ENCODE data around the gene DAZAP1. TPM values are rescaled to one million over a fixed set of nuclear protein-coding genes. Genes with fewer than 3 reads are reported as not detected.
"Not testable (repeated sequence)": the region's sequence is repeated elsewhere in the genome, so short reads cannot be mapped to it uniquely, and the experiment has no call there.

The DAZAP1 gene
- polyA plus RNA-seq, 4 donors: 77.5 to 89.8 (median 83.4) TPM

DNA sequence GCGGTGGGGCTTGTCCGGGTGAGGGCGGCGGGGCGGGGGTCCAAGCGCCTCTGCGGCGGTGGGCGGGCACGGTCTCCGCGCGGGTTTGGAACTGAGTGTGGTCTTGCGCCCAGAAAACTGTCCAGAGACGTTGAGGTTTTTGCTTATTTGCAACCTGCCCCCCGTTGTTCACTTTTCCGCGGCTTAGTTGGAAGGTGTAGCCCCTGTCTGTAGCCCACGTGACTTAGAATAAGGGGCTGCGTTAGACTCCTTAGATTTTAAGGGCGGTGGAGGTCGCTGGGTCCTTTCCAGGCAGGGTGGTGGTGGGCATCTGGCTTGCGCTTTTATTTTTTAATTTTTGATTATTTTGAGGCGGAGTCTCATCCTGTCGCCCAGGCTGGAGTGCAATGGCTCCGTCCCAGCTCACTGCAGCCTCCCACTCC lies 31.6 kb downstream of the DAZAP1 start:
- DNase-seq (ENCODE audit: low read depth in 4 of 4, low spot score in 3 of 4): no peak

DNA sequence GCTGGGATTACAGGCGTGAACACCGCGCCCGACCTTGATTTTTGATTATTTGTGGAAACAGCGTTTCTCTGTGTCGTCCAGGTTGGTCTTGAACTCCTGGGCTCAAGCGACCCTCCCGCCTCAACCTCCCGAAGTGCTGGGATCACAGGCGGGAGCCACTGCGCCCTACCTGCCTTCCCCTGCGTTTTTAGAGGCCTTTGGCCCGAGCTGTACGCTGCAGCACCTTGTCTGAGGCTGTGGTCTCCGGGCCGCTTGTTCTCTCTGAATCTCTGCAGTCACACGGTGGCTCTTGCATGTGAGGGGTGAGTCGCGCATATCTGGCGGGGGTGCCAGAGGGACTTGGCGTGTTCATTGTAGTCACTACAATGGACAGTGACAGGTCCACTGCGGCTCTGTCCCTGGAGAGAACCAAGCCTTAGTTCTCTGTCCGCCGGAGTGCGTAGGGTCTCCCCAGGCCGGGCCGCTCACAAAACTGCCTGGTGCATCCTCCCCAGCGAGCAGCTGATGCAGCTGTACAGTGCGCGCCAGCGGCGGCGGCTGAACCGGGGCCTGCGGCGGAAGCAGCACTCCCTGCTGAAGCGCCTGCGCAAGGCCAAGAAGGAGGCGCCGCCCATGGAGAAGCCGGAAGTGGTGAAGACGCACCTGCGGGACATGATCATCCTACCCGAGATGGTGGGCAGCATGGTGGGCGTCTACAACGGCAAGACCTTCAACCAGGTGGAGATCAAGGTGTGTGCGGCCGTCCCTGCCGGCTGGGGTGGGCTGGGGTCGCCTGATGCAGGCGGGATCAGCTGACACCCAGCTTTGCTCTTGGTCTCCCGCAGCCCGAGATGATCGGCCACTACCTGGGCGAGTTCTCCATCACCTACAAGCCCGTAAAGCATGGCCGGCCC lies 32.4 kb downstream of the DAZAP1 start:
- not testable (repeated sequence) for DNase-seq (ENCODE audit: low read depth in 4 of 4, low spot score in 3 of 4)

DNA sequence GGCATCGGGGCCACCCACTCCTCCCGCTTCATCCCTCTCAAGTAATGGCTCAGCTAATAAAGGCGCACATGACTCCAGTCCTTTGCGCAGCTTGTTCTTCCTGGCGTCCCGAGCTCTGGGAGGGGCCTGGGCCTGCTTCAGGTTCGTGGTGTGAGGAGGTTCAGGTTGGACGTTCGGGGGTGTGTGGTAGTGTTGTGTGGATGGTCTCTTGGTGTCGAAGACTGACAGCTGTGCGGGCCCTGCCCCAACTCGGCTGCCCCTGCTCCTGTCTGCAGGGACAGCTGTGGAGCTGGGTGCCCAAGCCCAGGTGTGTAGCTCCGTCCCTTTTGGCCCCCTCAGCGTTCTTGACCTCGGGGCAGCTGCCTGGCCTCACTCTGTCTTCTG lies 33.0 kb downstream of the DAZAP1 start:
- no peak for DNase-seq (ENCODE audit: low read depth in 4 of 4, low spot score in 3 of 4)

DNA sequence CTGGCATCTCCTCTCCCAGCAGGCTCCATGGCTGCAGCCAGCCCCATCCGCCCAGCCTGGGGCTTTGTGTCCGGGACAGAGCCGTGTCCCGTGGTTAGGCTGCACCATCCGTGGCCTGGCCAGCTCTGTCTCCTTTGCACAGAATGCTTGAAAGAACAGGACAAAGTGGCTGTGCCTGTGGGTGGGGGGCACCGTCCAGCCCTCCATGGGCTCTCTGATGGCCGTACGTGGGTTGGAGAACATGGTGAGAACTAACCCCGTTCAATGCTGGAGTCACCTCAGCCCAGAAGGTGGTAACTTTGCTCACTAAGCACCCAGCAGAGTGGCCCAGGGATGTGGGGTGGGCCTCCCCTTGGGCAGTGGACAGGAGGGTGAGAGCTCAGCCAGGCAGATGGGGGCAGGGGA lies 33.6 kb downstream of the DAZAP1 start:
- DNase-seq (ENCODE audit: low read depth in 4 of 4, low spot score in 3 of 4): no peak

DNA sequence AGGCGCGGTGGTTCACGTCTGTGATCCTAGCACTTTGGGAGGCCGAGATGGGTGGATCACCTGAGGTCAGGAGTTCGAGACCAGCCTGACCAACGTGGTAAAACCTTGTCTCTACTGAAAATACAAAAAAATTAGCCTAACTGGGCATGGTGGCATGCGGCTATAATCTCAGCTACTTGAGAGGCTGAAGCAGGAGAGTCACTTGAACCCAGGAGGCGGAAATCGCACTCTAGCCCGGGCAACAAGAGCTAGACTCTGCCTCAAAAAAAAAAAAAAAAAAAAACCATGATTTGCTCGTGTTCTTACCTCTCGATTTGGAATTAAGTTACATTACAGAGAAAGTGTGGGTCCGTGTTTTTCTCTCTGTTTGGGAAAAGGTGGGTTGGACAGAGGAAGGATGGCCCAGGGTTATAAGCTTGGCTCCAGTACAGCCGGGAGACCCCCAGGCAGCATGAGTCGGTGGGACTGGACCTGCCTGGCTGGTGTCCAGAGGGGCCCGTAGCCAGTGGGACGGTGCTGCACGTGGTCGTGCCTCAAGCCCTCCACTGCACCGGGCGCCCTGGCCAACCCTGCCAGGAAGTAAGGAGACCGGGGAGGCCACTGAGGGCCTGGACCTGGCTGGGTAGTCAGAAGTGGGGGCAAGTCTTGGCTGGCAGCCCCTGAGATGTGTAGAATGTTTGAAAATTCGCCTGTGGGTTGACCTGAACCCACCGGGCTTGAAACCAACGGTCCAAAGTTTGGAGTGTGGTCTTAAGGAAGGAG lies 34.5 kb downstream of the DAZAP1 start:
- no peak for DNase-seq (ENCODE audit: low read depth in 4 of 4, low spot score in 3 of 4)

DNA sequence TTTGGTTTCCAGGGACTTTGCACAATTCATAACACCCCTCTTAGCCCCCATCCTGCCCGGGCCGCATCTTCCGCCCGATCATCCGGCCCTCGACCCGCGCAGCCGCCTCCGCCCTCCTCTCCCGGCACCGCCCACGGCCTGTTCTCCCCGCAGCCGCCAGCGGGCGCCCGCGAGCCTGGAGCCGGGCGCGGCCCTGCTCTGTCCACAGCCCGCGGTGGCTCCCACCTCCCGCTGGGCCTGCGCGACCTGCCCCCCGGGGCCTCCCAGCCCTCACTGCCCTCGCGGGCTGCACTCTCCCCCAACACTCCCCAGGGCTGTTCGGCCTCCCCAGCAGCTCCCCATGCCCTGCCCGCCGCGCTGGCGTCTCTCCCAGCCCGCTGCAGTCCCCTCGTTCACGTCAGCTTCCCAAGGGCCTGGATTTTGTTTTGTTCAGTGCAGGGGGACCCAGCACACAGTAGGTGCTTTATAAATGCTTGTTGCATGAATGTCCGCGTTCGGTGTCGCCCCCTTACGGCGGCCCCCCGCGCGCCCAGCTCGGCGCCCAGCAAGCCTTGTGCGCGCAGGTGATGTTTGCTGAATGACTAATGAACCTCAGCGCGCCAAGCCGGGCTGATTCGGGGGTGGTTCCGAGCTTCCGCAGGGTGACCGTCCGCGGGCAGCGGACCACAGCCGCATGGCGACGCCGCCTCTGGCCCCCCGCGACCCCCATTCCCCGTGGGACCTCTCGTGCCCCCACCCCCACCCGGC lies 38.0 kb downstream of the DAZAP1 start:
- DNase-seq (ENCODE audit: low read depth in 4 of 4, low spot score in 3 of 4): no peak

DNA sequence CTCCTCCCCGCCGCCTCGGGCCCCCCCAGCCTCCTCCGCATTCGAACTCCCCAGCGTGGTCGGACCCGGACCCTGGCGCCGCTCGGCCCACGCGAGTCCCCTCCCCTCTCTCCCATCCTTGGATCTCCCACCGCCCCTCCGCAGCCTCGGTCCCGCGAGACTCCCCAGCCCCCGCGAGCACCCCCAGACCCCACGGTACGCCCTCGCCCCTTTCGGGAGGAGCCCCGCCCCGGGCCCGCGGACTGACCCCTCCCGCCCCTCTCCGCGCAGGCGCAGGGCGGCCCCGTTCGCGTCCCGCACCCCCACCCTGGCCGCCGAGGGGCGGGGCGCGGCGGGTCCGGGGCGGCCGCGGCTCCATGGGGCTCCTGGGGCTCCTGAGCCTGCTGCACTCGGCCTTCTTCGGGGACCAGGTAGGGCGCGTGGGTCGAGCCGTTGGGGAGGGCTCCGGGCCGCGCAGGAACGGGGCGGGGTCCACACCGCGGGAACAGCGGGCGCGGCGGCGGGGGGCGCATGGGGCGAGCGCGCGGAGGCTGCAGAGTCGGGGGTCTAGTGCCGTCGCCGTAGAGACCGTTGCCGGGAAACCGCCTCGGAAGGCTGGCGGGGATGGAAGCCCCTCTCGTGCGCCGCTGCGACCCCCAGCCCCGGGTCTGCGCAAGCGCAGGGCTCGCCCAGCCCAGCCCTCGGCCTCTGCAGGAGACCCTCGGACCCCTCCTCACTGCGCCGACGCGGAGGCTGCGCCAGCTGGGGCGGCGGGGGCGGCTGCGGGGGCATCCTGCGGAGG lies 38.7 kb downstream of the DAZAP1 start:
- DNase-seq (ENCODE audit: low read depth in 4 of 4, low spot score in 3 of 4): no peak

DNA sequence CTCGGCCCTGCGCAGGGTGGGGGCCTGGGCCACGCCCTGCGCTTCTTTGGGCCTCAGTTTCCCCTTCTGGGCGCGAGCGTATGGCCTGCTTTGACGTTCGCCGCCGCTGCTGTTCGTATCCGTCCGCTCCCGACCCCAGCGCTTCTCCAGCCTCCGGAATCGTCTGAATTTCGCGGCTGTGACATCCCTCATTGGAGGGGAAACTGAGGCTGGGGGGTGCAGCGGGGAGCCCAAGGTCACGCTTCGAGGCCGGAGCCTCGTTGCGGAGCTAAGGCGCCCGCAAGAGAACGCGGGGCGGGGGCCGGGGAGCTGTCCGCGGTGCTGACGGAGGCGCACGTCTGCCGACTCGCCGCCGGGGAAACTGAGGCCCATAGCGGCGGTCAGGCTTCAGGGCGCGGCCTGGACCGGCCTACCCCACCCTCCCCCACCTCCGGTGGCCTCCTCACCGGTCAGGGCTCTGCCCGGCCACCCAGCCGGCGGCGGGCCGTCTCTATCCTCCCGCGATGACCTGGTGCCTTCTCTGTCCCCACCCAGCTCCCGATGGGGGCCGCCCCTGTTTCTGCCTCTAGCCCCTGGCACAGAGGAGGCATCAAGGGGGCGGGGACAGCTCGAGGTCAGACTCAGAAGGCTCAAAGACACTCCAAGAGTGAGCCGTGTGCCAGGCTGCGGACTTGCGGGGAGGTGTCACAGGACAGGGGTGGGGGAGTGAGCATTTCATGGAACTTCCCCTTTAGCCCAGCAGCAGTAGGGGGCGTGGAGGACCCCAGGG lies 39.5 kb downstream of the DAZAP1 start:
- no peak for DNase-seq (ENCODE audit: low read depth in 4 of 4, low spot score in 3 of 4)

DNA sequence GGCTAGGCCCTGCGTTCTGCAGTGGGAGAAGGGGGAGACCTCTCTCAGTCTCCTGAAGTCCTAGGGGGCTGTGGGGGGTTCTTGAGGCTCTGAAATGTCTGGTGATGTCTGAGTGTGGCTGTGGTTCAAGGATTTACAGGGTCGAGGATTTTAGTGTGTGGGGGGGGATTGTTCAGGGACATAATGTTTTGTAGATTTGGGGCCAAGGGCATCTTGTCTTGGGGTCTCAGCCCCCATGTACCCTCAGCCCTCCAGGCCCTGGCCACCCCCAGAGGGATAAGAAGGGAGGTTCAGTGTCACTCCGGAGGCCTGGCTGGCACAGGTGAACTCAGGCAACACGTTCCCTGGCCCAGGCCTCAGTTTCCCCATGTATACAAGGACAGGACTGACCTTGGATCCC lies 40.1 kb downstream of the DAZAP1 start:
- no peak for DNase-seq (ENCODE audit: low read depth in 4 of 4, low spot score in 3 of 4)

DNA sequence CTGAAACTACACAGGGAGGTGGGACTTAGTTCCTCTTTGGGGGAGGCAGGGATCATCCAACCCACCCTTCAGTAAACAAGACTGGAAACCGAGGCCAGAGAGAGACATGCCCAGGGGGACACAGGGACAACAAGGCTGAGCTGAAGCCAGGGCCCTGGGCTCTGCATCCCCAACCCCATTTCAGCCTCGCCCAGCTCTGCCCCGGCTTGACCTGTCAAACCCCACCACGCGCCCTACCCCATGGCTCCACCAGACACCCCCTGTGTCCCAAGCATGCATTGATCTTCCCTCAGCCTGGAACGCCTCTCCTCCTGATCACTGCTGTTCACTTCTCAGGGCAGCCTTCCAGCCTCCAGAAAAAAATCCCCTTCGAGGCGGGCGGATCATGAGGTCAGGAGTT lies 40.6 kb downstream of the DAZAP1 start:
- DNase-seq (ENCODE audit: low read depth in 4 of 4, low spot score in 3 of 4): no peak

DNA sequence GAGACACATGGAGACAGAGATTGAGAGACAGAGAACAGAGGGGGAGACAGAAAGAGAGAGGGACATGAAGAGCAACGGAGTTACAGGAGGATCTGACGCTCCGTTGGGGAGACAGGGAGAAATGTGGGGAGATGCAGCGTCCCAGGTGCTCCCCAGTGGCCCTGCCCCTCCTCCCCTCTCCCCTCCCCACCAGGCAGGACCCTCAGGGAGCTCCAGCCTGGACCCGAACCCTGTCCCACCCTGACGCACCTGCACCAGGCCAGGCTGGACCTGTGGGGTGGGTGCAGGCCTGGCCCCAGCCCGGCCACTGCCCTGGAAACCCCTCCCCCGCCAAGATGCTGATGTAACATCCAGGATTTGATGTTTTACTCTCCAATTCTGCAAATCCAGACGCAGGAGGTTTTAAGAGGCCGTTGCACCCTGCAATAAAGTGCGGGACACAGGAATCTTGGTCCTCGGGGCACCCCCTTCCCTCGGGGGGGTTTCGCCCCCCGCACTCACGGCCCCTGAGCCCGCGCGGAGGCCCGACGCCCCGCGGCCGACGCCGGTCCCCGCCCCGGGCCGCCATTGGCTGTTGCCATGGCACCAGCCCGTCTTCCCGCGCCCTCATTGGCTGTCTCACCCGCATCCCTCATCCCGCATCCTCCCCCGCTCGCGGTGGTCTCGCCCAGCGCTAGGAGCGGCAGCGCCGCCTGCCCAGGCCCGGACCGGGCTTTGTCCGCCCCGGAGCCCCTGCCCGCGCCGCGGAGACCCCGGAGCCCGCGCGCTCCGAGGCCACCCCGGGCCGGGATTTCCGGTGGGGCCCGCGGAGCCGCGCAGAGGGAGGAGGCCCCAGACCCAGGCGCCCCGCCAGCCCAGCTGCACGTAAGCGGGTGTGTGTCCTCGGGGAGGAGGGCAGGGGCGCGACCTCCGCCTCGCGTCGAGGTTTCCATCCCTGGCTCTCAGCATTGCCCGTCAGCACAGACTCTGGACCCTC lies 42.4 kb downstream of the DAZAP1 start, which contains the start of gene APC2:
Gene APC2, plus strand, starts transcription at position 655 of the 976 bp plus-strand sequence. CDS start 2,881 bp downstream, outside the sequence.
- no peak for DNase-seq (ENCODE audit: low read depth in 4 of 4, low spot score in 3 of 4)

DNA sequence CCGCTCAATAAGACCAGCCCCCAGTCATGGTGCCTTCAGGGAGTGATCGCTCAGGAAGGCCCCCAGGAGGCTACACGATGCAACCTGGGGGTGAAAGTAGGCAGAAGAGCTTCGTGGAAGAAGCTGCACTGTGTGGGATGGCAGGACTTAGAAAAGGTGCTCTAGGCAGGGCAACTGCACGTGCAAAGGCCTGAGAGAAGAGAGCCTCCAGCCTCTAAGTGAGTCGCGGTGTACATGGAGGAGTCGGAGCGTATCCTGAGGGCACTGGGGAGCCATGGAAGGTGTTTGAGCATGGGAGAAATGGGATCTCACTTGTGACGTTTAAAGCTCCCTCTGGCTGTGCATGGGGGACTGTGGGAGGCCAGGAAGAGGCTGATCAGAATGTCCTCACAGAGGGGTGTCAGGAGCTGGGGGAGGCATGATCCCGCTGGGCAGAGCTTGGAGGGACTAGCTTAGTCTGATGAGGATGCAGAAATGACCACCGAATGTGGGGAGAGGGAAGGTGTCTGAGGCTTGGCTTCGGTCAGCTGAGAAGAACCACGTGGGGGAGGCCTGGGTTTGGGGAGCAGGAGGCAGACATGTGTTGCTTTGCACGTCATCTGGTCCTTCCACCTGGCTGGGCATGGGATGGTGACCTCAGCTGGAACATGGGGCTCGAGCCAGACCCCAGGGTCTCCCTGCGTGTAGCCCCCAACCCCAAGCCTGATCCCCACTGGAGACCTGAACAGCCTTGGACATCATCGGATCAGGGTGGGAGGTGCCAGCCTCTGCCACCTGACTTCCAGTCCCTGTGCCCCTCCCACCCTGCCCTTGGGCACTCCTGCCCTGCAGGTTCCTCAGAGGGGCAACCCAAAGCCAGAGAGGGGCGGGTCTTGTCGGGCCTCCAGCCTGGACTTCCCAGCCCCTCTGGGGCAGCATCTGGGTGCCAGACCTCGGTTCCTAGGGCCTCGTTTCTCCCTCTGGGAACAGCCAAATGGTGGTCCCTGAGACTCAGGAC lies 43.6 kb downstream of the DAZAP1 start:
- DNase-seq (ENCODE audit: low read depth in 4 of 4, low spot score in 3 of 4): no peak

DNA sequence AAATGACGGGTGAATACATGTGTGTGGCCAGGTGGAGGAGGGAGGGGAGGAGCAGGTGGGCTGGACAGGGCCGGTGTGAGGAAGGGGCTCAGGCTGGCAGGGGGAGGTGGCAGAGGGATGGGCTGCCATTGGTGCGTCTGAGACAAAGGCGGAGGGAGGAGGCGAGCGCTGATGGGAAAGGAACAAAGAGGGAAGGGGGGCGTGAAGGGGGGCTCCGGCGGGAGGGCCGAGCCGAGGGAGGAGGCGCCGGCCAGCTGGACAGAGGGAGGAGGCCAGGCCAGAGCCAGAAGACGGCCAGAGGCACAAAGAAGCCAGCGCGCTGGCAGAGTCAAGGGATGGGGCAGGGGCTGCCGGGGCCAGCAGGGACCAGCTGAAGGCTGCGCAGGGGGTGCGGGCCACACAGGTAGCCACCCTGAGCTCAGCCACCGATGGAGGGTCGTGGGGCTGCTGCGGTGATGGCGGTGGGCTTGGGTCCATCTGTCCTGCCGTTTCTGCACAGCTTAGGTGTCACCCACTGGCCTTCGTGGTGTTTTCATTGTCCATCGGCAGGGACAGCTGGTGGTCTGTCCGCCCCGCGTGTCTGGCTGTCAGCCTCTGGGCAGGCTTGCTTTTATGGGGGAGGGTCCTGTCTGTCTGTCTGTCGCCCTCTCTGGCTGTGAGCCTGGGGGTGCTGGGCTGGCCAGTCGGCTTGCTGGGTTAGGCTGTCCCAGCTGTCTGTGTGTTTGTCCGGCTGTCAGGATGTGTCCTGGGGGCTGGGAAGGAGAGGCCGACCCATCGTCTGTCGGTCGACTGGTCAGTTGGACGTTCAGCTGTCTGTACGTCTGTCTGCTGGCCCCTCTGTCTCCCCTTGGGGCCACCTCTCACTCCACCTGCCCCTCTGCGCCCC lies 44.8 kb downstream of the DAZAP1 start:
- no peak for DNase-seq (ENCODE audit: low read depth in 4 of 4, low spot score in 3 of 4)

DNA sequence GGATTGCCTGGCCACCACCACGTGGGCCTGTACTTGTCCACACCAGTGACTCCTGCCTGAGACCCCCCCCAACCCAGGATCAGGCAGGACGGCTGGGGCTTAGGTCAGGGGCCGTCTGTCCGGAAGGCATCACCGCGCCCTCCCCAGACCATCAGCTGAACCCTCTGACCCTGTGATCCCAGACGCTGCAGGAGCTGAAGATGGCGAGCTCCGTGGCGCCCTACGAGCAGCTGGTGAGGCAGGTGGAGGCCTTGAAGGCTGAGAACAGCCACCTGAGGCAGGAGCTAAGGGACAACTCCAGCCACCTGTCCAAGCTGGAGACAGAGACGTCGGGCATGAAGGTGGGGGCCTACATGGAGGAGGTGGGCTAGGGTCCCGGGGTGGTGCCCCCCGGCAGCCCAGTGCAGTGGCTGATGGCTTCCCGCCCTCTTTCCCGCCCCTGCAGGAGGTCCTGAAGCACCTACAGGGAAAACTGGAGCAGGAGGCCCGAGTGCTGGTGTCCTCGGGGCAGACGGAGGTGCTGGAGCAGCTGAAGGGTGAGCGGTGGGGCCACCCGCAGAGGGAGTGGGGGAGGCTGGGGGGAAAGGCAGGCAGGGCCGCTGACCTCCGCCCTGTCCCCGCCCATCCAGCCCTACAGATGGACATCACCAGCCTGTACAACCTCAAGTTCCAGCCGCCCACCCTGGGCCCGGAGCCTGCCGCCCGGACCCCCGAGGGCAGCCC lies 45.6 kb downstream of the DAZAP1 start:
- DNase-seq (ENCODE audit: low read depth in 4 of 4, low spot score in 3 of 4): no peak

Data from right renal pelvis (tissue), 4 donors.